Effector memory CD8-positive, alpha-beta T cell (primary cell): ENCODE data around the gene ENKD1.
A peak's percentile ranks its signal among the peaks of the same experiment; 100 is the strongest.
"Not testable (repeated sequence)": the region's sequence is repeated elsewhere in the genome, so short reads cannot be mapped to it uniquely, and the experiment has no call there.

Experiments
- ATAC-seq: fragments of 150-1000 bp; cut with Tn5 transposase; replicated peaks from 2 replicates; pipeline ENCODE4 v1.10.0; 2021; ENCODE audit warnings: mild to moderate bottlenecking, moderate library complexity
- DNase-seq, 3 experiments: peaks; one replicate each; pipeline ENCODE4 v3.0.0; 2021
- H3K27ac Mint-ChIP-seq, 2 donors: one replicate each; pipeline ENCODE4 v1.8.0; 2022; ENCODE audit warnings: mild to moderate bottlenecking in 2 of 2, mixed read lengths in 2 of 2, moderate library complexity in 2 of 2
- H3K27me3 Mint-ChIP-seq, 2 donors: one replicate each; pipeline ENCODE4 v1.8.0; 2022; ENCODE audit warnings: mixed read lengths in 2 of 2
- H3K36me3 Mint-ChIP-seq: one replicate; pipeline ENCODE4 v1.8.0; 2022; ENCODE audit warnings: mild to moderate bottlenecking, moderate library complexity, mixed read lengths; ENCODE audit not compliant: insufficient read depth
- H3K4me1 Mint-ChIP-seq, 2 donors: one replicate each; pipeline ENCODE4 v1.8.0; 2022; ENCODE audit warnings: low read depth in 2 of 2, mixed read lengths in 2 of 2
- H3K4me3 Mint-ChIP-seq, 2 donors: one replicate each; pipeline ENCODE4 v1.8.0; 2022; ENCODE audit warnings: mild to moderate bottlenecking in 2 of 2, mixed read lengths in 2 of 2, moderate library complexity in 2 of 2
- H3K9me3 Mint-ChIP-seq, 2 donors: one replicate each; pipeline ENCODE4 v1.8.0; 2022; ENCODE audit warnings: mixed read lengths in 2 of 2

Gene ENKD1

DNA sequence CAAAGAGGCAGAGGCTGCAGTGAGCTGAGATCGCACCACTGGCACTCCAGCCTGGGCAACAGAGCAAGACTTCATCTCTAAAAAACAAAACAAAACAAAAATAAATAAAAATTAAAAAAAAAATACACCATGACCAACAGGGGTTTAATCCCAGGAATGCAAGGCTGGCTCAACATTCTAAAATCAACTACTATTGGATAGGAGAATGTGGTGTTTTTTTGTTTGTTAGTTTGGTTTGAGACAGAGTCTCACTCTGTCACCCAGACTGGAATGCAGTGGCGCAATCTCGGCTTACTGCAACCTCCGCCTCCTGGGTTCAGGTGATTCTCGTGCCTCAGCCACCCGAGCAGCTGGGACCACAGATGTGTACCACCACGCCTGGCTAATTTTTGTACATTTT, 32.7 kb upstream of the ENKD1 start:
- ATAC-seq: no peak
- Mint-ChIP-seq H3K9me3 (no peaks in the 10 kb centered on the region), H3K27ac (no peak overlapping the region), H3K27me3 (no peaks in the 10 kb centered on the region), H3K4me1 (peaks cover 14% of the 10 kb centered on the region in 2 donors), H3K4me3 (no peak overlapping the region), H3K36me3 (no peaks in the 10 kb centered on the region)
- DNase-seq: no peak

DNA sequence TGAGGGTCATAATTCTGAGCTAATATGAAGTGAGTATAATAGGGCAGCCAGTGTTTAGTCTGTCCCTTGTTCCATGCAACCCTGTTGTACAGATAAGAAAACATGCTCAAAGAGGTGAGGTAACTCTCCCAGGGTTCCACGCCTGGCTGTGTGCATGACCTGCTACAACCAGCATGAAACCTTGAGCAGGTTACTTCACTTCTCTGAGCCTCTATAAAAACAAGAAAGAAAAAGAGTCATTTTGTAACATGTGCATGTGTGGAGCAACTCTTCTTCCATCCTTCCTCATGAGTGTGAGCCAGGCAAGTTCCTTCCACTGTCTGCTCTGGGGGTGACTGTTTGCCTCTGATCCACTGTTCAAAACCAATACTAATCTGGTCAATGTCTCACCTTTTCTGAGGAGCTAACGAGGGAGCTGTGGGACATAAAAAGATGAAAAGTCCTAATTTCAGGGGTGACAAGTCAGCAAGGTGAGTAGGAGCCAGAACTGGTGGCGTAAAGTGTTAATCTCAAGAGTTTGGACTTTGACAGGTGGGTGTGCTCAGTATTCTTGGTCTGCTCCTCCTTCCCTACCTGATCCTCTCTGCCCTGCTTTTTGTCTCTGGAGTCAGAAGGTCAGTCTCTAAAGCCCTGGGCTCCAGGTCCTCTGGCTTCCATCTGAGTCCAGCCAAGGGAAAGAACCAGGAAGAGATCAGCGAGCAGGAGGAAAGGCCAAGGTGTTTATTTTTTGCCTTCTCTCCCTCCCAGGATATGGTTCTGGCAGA, 31.1 kb upstream of the ENKD1 start:
- no peaks in the 10 kb centered on the region for H3K27me3 Mint-ChIP-seq
- ATAC-seq (no peak), DNase-seq (no peak)
- H3K4me1 Mint-ChIP-seq: peaks cover 0 to 3% of the 10 kb centered on the region in 2 donors
- no peak overlapping the region for H3K27ac Mint-ChIP-seq
- no peak overlapping the region for H3K4me3 Mint-ChIP-seq
- H3K36me3 Mint-ChIP-seq: peaks cover 3% of the 10 kb centered on the region
- no peaks in the 10 kb centered on the region for H3K9me3 Mint-ChIP-seq

GRCh38 chr16:67694611-67695010, 28.1 kb upstream of the ENKD1 start:
- DNase-seq (no peak), ATAC-seq (no peak)
- peaks cover 3% of the 10 kb centered on the region for H3K36me3 Mint-ChIP-seq
- no peaks in the 10 kb centered on the region for H3K27me3 Mint-ChIP-seq
- H3K9me3 Mint-ChIP-seq: no peaks in the 10 kb centered on the region
- no peak overlapping the region for H3K4me3 Mint-ChIP-seq
- peaks cover 0 to 3% of the 10 kb centered on the region in 2 donors for H3K4me1 Mint-ChIP-seq
- peak overlapping the region; percentile 31 to 81 for H3K27ac Mint-ChIP-seq

DNA sequence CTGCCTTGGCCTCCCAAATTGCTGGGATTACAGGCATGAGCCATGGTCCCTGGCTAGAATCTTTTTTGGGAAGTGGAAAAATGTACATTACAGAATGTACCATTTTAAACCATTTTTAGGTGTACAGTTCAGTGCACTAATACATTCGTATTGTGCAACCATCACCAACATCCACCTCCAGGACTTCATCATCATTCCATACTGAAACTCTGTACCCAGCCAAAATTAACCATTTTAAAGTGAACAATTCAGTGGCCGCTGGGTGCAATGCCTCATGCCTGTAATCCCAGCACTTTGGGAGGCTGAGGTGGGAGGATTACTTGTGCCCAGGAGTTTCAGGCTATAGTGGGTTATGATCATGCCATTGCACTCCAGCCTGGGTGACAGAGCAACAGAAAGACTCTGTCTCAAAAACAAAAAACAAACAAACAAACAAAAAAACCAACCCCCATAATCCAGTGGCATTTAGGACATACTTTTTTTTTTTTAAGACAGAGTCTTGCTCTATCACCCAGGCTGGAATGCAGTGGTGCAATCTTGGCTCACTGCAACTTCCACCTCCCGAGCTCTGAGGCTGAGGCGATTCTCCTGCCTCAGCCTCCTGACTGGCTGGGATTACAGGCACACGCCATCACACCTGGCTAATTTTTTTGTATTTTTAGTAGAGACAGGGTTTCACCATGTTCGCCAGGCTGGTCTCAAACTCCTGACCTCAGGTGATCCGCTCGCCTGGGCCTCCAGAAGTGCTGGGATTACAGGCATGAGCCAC, 27.2 kb upstream of the ENKD1 start:
- DNase-seq: not testable (repeated sequence)

DNA sequence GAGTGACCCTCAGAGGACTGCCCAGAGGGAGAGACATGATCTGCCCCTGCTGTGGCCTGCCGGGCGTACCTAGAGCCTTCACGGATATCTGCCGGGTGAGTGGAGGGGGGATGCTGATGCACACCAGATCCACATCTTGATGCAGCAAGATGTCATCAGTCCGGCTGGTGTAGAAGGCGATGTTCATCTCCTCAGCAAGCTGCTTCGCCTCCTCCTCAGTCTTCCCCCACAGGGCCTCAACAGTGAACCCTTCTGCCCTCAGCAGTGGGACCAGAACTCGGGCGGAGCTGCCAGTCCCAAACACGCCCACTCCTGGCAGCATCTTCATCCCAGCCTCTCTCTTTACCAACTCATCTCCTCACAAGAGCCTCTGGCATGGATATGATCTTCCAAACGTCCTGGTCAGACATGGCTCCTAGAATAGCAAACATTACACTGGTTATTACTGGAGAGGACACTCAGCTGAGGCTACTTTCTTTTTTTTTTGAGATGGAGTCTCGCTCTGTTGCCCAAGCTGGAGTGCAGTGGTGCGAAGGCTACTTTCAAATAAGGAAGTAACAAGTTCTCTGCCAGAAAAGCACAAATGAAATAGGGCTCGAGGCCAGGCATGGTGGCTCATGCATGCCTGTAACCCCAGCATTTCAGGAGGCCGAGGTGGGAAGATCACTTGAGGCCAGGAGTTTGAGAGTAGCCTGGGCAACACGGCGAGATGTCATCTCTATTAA, 19.0 kb upstream of the ENKD1 start:
- H3K4me3 Mint-ChIP-seq: peak overlapping the region in 1 of 2 donors; percentile 10
- H3K27ac Mint-ChIP-seq: peak overlapping the region in 1 of 2 donors; percentile 68
- peaks cover 0 to 7% of the 10 kb centered on the region in 2 donors for H3K4me1 Mint-ChIP-seq
- DNase-seq (no peak), ATAC-seq (no peak)
- no peaks in the 10 kb centered on the region for H3K27me3 Mint-ChIP-seq
- H3K36me3 Mint-ChIP-seq: peaks cover 12% of the 10 kb centered on the region
- H3K9me3 Mint-ChIP-seq: no peaks in the 10 kb centered on the region

More for the DNA sequence above, 27.2 kb upstream of the ENKD1 start:
- ATAC-seq, H3K36me3 Mint-ChIP-seq, H3K27ac Mint-ChIP-seq, H3K9me3 Mint-ChIP-seq, H3K27me3 Mint-ChIP-seq, H3K4me3 Mint-ChIP-seq, H3K4me1 Mint-ChIP-seq: not testable (repeated sequence)

DNA sequence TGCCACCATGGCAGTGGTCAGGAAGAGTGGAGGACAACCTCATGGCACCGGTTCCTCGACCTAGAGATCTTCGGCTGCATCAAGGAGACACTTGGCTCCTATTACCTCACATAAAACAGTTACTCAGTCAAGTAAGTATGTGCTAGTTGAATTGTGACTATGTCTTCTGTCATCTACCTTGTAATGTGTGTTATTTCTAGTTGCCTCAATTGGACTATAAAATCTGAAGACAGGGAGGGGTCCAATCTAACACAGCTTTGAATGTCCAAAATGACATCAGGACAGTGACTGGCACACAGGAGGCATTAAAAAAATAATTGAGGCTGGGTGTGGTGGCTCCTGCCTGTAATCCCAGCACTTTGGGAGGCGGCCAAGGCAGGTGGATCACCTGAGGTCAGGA, 17.2 kb upstream of the ENKD1 start:
- H3K9me3 Mint-ChIP-seq: no peaks in the 10 kb centered on the region
- H3K36me3 Mint-ChIP-seq: peaks cover 13% of the 10 kb centered on the region
- no peak overlapping the region for H3K27ac Mint-ChIP-seq
- no peak for ATAC-seq
- H3K4me1 Mint-ChIP-seq: peaks cover 0 to 7% of the 10 kb centered on the region in 2 donors
- DNase-seq: no peak
- H3K4me3 Mint-ChIP-seq: no peak overlapping the region
- no peaks in the 10 kb centered on the region for H3K27me3 Mint-ChIP-seq

- H3K4me3 Mint-ChIP-seq: no peak overlapping the region
- ATAC-seq (no peak), DNase-seq (no peak)
- H3K9me3 Mint-ChIP-seq: no peaks in the 10 kb centered on the region
- H3K4me1 Mint-ChIP-seq: no peaks in the 10 kb centered on the region
- peak overlapping the region; percentile 28 to 79 for H3K27ac Mint-ChIP-seq
- no peaks in the 10 kb centered on the region for H3K27me3 Mint-ChIP-seq
- peaks cover 12% of the 10 kb centered on the region for H3K36me3 Mint-ChIP-seq
Observed at GRCh38 chr16:67679935-67680897, 13.7 kb upstream of the ENKD1 start.

GRCh38 chr16:67678354-67679023, 11.9 kb upstream of the ENKD1 start:
- DNase-seq (no peak), ATAC-seq (no peak)
- Mint-ChIP-seq H3K27ac (no peak overlapping the region), H3K36me3 (peaks cover 3% of the 10 kb centered on the region), H3K27me3 (no peaks in the 10 kb centered on the region), H3K4me3 (no peak overlapping the region), H3K4me1 (peaks cover 0 to 7% of the 10 kb centered on the region in 2 donors), H3K9me3 (no peaks in the 10 kb centered on the region)

GRCh38 chr16:67677712-67678111, 11.2 kb upstream of the ENKD1 start:
- Mint-ChIP-seq H3K4me3 (no peak overlapping the region), H3K27me3 (no peaks in the 10 kb centered on the region), H3K36me3 (peaks cover 3% of the 10 kb centered on the region), H3K9me3 (no peaks in the 10 kb centered on the region), H3K27ac (no peak overlapping the region), H3K4me1 (peaks cover 0 to 7% of the 10 kb centered on the region in 2 donors)
- DNase-seq (no peak), ATAC-seq (no peak)

- H3K27ac Mint-ChIP-seq: peak overlapping the region in 1 of 2 donors; percentile 60
- no peak overlapping the region for H3K4me3 Mint-ChIP-seq
- H3K36me3 Mint-ChIP-seq: peaks cover 3% of the 10 kb centered on the region
- H3K4me1 Mint-ChIP-seq: peaks cover 0 to 7% of the 10 kb centered on the region in 2 donors
- H3K27me3 Mint-ChIP-seq: no peaks in the 10 kb centered on the region
- no peak for ATAC-seq
- no peaks in the 10 kb centered on the region for H3K9me3 Mint-ChIP-seq
- DNase-seq: no peak
Observed at GRCh38 chr16:67676939-67677338, 10.4 kb upstream of the ENKD1 start.

DNA sequence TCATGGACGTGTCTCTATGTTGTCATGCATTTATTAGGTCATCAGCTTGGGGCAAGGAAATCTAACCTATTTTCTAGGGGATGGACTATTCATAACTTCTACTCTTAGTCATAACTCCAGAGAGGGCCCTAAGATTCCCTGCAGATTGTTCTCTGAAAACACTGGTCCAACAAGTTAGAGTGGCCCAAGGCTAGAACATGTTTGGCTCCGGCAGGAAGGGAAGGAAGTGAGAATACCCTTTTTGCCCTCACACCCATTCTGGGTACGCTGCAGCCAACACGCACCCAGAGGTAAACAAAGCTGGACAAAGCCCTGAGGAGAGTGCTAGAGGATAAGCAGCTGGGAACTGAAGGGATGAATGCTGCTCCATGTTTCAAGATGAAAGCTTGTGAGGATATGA, 10.0 kb upstream of the ENKD1 start:
- ATAC-seq (no peak), DNase-seq (no peak)
- no peaks in the 10 kb centered on the region for H3K27me3 Mint-ChIP-seq

GRCh38 chr16:67675999-67676398, 9.4 kb upstream of the ENKD1 start:
- Mint-ChIP-seq H3K4me1 (peaks cover 0 to 7% of the 10 kb centered on the region in 2 donors), H3K36me3 (peaks cover 3% of the 10 kb centered on the region), H3K27ac (peak overlapping the region in 1 of 2 donors; percentile 60), H3K9me3 (no peaks in the 10 kb centered on the region), H3K4me3 (no peak overlapping the region), H3K27me3 (no peaks in the 10 kb centered on the region)
- DNase-seq: no peak
- no peak for ATAC-seq

More for the DNA sequence above, 10.0 kb upstream of the ENKD1 start:
- H3K4me3 Mint-ChIP-seq: no peak overlapping the region
- H3K9me3 Mint-ChIP-seq: no peaks in the 10 kb centered on the region
- peaks cover 3% of the 10 kb centered on the region for H3K36me3 Mint-ChIP-seq
- peaks cover 0 to 7% of the 10 kb centered on the region in 2 donors for H3K4me1 Mint-ChIP-seq
- H3K27ac Mint-ChIP-seq: peak overlapping the region in 1 of 2 donors; percentile 60
